ENCODE data around the gene TCAF1.
"Not testable (repeated sequence)": the region's sequence is repeated elsewhere in the genome, so short reads cannot be mapped to it uniquely, and the experiment has no call there.

The TCAF1 gene

GRCh38 chr7:143901332-143901667 lies 676 bp downstream of the TCAF1 start:
- peak in 1 of 2 experiments; percentile 62 for DNase-seq

GRCh38 chr7:143900230-143900766 lies 1.7 kb downstream of the TCAF1 start:
- no peak for DNase-seq

DNA sequence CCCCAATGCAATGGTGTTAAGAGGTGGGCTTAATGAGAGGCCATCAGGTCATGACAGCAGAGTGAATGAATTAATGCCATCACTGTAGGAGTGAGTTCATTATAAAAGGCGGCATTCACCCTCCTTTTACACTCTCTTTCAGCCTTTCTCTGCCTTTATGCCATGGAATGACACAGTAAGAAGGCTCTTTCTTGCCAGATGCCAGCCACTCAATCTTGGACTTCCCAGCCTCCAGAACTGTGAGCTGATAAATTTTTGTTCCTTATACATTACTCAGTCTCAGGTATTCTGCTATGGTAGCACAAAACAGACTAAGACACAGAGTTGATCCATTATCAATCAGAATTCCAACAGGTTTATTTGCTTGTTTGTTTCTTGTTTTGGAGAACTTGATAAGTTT lies 3.2 kb downstream of the TCAF1 start:
- no peak for DNase-seq

GRCh38 chr7:143896667-143897066 lies 5.3 kb downstream of the TCAF1 start:
- no peak for DNase-seq

GRCh38 chr7:143892527-143893300 lies 9.3 kb downstream of the TCAF1 start:
- DNase-seq = no peak

DNA sequence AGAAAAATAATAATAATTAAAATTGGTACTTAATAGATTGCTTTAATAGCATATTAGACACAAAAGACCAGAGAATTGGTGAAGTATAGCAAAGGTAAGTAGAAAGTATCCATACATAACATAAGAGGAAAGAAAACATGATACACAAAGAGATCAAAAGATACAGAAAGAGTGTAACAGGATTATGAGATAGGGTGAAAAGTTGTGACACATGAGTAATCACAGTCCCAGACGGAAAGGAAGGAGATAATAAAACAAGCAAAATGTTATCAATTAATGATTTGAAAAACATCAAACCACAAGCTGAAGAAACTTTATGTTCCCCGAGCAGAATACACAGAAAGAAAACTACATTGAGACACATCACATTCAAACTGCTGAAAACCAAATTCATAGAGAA lies 10.5 kb downstream of the TCAF1 start:
- no peak for DNase-seq

DNA sequence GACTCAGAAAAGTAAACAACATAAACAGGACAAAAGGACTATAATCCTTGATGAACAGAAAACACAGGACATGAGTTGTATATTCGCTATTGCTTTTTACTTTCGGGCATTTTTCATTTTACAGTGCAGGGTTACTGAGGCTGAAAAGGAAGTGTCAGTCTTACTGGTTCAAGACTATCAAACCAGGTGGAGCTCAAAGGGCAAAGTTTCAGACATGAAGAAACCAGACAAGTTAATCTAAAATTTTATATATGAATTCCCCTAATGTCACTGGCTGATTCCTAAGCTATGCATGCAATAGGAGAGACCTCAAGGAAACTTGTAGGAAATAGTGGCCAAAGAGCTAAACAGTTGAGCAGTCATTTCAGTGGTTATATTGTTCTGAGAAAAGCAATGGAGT lies 11.4 kb downstream of the TCAF1 start:
- no peak for DNase-seq

GRCh38 chr7:143889068-143889467 lies 12.9 kb downstream of the TCAF1 start:
- no peak for DNase-seq

DNA sequence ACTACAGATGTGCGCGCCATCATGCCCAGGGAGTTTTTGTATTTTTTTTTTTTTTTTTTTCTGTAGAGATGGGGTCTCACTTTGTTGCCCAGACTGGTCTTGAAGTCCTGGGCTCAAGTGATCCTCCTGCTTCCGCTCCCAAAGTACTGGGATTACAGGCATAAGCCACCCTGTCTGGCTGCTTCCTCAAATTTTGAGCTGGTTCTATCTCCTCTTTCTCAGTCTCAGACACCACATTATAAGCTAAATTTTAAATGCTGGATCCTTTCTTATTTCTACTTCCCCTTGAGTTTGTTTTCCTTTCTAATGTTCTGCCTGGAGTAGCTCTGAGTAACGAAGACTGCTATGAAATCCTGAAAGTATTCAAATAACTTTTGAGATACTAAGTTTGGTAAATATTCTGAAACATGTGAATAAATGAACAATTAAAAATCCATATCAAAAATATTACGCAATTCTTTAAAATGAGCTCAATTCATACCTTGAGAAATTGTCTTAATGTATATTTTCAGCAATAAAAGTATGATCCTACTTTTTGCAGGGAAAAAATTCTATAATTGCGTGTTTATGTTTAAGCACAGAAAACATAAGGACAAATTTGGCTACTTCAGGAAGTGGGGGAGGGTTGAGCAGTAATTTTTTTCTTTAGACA lies 15.0 kb downstream of the TCAF1 start:
- DNase-seq = no peak

GRCh38 chr7:143885951-143886350 lies 16.0 kb downstream of the TCAF1 start:
- DNase-seq = no peak

- no peak for DNase-seq
Measured at GRCh38 chr7:143884969-143885559, 16.9 kb downstream of the TCAF1 start.

- no peak for DNase-seq
Measured at GRCh38 chr7:143884241-143884968, 17.6 kb downstream of the TCAF1 start.

- peak; percentile 24 to 39 for DNase-seq
Measured at GRCh38 chr7:143882604-143883078, 19.3 kb downstream of the TCAF1 start.

- peak in 1 of 2 experiments; percentile 55 for DNase-seq
Measured at GRCh38 chr7:143882020-143882603, 19.9 kb downstream of the TCAF1 start.

DNA sequence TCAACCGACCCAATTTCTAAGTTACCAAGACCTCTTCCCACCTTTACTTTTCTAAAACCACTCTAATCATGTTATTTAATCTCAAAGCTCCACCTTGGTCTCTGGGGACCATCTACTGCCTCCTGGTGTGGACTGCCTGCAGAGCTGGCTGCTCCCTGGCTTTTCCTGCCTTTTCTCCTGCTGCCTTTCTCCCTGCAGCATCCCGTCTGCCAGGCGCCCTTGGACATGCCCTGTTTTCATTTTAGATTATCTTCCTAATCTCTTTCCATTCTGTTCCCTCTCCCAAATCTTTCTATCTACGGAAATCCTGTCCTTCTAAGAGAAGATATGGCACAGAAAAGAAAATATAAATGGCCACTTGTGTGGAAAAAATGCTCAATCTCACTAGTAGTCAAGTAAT lies 23.1 kb downstream of the TCAF1 start:
- no peak for DNase-seq

DNA sequence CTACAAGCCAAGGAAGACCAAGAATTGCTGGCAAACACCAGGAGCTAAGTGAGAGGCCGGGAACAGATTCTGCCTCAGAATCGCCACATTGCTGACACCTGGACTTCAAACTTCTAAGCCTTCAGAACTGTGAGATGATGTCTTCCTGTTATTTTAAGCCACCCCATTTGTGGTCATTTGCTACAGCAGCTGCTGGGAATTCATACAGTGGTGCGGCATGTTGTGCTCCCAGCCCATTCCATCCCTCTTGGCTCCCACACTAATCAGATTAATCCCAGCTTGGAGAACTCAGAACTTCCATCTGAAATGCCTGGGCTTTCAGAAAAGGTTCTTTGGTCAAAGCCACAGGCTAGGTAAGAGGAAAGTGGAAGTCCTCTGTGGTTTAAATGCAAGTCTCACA lies 24.9 kb downstream of the TCAF1 start:
- no peak for DNase-seq

DNA sequence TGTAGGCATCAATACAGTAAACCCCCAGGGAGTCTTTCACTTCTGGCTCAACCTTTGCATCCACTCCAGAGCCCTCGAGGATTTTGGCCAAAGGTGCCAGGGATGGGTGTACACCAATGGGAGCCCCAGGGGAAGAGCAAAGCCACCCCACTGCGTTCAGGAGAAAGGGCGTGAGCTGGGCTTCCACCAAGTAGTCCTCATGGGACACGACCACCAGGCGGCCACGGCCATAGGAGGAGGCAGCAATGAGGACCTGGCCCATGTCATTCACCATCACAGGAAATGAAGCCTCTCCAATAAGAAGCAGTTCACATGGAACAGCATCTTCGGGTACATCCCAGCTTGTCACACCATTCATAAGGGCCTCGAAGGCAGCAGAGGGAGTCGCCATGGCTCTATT lies 25.8 kb downstream of the TCAF1 start:
- DNase-seq = no peak

GRCh38 chr7:143873242-143873641 lies 28.7 kb downstream of the TCAF1 start:
- not testable (repeated sequence) for DNase-seq

DNA sequence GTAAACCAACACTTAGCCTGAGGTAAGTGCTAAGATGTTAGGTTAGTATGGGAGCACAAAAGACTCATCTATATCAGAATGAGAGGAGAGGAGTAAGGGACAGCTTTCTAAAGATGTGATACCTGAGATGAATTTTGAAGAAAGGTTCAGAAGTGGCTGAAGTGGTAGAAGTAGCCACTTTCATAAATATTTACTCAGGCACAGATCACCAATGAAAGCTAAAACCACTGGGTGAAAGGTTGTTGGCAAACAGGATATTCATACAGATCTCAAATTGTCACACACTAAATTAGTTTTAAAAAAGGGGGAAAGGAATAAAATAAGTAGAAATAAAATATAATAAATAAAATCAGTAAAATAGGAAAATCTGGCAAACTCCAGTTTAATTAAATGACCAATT lies 30.4 kb downstream of the TCAF1 start:
- not testable (repeated sequence) for DNase-seq

GRCh38 chr7:143857994-143858393 lies 44.0 kb downstream of the TCAF1 start:
- not testable (repeated sequence) for DNase-seq

DNA sequence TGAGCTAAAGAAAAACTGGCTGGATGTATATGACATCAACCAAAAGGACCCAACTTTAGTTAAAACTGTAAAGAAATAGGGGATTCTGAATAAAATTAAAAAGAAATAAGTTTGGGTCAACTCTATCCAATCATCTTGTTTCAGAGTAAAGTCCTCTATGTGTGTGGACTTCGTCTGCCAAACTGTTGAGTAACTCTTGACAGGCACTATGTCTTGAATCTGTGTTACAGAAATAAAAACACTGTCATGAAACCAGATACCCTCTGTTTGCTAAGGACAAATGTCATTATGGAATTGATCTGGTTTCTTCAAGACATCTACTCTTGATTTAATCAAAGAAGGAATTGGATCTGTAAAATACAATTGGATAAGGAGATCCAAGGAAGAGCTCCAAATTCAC lies 46.5 kb downstream of the TCAF1 start:
- DNase-seq = not testable (repeated sequence)

- no peak for DNase-seq
Measured at GRCh38 chr7:143850682-143851081, 51.3 kb downstream of the TCAF1 start.
